Stimulated activated CD4-positive, alpha-beta T cell treated with anti-CD3 and anti-CD28 coated beads, Interleukin-15, amount 100 ng/mL, for 24 hours (primary cell): Measurements from ENCODE around the gene HOXD3.

ENCODE experiments used
- DNase-seq: peaks from one replicate; pipeline ENCODE4 v3.0.0-alpha.2; 2020

Gene HOXD3

DNA sequence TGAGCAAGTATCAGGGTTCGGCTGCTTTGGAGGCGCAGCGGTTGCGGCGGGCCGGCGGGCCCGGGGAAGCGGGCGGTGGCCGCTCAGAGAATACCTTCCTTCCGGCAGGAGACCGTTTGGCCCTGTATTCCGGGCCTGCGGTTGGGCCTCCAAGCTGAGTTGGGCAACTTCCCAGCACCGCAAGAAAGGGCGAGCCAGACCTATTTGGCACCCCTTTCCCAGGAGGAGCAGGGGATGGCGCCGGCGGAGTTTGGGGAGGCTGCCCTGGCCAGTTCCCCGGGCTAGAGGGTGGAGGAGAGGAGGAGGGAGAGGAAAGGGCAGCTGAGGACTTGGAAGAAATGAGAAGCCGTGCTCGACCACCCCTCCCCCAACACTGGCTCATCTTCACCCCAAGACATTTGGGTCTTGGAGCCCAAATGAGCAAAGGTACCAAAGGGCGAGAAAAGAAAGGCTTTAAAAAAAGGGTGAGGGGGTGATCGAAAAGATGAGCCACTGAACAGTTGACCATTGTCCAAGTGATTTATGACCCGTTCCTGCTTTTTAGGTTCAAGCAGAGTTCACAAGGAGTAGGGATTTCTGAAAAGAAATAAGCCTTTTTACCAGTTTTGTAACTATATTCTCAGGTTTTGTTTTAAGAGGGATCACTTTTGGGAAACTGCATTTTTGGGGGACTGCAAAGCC lies 8.4 kb downstream of the HOXD3 start:
- DNase-seq: no peak

DNA sequence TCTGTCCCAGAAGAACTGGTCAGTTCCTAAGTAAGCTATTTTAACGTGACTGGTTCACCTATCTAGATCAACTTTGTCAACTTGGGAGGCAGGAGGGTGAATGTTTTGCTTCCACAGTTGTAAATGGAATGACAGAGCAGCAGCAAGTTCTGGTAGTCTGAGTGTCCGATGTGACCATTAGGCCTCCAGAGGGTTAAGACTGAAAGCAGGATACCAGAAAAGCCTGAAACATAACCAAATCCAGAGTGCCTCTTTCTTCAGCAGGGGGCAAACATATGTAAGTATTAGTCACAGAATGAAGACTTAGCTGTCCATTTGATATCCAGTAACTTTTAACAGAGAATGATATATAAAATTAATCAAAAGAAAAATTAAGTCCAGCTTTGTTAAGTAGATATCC lies 9.2 kb downstream of the HOXD3 start:
- no peak for DNase-seq

DNA sequence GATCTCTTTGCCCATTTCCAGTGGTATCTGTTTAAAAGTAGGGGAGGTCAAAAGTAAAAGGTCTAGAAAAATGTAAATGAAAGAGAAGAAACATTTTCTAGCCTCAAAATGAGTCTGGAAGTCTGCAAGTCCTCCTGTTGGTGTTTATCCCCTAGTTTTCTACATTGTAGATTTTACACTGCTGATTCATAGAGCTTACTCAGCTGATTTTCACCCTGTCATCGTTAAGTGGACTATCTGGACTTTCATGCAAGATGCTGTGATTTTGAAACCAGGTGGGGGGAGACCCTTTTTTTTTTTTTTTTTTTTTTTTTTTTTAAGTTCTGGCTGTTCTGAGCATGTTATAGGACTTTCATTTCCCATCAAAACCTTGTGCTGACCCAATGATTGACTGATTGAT lies 10.3 kb downstream of the HOXD3 start:
- DNase-seq: no peak

DNA sequence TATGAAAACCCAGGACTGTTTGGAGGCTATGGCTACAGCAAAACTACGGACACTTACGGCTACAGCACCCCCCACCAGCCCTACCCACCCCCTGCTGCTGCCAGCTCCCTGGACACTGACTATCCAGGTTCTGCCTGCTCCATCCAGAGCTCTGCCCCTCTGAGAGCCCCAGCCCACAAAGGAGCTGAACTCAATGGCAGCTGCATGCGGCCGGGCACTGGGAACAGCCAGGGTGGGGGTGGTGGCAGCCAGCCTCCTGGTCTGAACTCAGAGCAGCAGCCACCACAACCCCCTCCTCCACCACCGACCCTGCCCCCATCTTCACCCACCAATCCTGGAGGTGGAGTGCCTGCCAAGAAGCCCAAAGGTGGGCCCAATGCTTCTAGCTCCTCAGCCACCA lies 12.1 kb downstream of the HOXD3 start:
- no peak for DNase-seq

DNA sequence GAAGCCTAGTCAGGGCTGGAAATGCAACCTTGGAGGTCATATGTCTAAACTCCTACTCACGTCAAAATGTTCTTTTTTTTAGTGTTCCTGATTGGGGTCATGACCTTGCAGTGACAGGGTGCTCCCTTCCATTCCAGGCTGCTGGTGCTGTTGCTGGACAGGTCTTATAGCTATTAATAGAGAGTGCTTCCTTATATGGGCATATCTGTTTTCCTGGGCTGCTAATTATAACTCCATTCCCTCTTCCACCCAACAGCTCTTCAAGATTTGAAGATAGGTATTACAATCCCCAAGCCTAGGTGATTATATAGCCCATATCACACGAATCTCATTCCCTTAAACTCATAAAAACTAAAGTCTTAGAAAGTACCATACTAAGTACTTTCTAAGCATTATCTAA lies 12.6 kb downstream of the HOXD3 start:
- no peak for DNase-seq

DNA sequence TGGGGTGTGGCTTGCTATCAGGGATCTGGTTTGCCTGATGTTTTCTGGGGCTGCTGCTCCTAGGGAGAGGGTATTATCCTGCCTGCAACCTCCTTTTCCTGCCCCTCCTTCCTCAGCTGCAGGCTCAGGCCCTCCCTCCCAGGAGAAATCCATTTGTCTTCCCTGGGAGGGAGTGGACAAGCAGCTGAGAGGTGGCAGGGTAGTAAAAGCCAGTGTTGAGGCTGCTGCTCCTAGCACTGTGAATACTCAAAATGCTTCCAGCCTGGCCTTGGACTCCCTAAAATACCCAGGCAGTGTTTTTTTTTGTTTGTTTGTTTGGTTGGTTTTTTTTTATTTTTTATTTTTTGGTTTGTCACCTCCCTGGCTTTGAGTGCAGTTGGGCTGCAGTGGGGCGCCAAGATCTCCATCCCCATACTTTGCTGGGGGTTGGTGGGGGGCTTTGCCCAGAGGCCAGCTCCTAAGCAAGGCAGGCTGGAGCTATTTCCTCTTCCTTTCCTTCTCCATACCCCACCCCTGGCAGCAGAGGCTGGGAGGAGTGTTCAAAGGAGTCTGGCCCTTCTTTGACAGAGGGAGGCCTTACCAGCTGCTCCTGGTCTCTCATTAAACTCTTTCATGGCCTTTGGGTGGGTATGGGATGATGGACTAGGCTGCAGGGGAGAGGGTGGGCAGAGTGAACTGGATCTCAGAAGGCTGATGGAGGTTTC lies 13.6 kb downstream of the HOXD3 start:
- DNase-seq: no peak

DNA sequence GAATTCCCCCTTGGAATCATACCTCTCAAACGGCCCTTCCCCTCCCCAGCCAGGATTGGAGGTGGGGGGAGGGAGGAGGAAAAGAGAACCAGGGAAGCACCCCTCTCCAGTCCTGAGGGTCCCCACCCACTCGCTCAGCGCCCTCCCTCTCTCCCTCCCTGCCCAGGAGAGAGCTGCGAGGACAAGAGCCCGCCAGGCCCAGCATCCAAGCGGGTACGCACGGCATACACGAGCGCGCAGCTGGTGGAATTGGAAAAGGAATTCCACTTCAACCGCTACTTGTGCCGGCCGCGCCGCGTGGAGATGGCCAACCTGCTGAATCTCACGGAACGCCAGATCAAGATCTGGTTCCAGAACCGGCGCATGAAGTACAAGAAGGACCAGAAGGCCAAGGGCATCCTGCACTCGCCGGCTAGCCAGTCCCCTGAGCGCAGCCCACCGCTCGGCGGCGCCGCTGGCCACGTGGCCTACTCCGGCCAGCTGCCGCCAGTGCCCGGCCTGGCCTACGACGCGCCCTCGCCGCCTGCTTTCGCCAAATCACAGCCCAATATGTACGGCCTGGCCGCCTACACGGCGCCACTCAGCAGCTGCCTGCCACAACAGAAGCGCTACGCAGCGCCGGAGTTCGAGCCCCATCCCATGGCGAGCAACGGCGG lies 14.4 kb downstream of the HOXD3 start:
- DNase-seq: no peak

DNA sequence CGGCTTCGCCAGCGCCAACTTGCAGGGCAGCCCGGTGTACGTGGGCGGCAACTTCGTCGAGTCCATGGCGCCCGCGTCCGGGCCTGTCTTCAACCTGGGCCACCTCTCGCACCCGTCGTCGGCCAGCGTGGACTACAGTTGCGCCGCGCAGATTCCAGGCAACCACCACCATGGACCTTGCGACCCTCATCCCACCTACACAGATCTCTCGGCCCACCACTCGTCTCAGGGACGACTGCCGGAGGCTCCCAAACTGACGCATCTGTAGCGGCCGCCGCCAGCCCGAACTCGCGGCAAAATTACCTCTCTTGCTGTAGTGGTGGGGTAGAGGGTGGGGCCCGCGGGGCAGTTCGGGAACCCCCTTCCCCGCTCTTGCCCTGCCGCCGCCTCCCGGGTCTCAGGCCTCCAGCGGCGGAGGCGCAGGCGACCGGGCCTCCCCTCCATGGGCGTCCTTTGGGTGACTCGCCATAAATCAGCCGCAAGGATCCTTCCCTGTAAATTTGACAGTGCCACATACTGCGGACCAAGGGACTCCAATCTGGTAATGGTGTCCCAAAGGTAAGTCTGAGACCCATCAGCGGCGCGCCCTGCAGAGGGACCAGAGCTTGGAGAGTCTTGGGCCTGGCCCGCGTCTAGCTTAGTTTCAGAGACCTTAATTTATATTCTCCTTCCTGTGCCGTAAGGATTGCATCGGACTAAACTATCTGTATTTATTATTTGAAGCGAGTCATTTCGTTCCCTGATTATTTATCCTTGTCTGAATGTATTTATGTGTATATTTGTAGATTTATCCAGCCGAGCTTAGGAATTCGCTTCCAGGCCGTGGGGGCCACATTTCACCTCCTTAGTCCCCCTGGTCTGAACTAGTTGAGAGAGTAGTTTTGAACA lies 15.1 kb downstream of the HOXD3 start:
- no peak for DNase-seq

DNA sequence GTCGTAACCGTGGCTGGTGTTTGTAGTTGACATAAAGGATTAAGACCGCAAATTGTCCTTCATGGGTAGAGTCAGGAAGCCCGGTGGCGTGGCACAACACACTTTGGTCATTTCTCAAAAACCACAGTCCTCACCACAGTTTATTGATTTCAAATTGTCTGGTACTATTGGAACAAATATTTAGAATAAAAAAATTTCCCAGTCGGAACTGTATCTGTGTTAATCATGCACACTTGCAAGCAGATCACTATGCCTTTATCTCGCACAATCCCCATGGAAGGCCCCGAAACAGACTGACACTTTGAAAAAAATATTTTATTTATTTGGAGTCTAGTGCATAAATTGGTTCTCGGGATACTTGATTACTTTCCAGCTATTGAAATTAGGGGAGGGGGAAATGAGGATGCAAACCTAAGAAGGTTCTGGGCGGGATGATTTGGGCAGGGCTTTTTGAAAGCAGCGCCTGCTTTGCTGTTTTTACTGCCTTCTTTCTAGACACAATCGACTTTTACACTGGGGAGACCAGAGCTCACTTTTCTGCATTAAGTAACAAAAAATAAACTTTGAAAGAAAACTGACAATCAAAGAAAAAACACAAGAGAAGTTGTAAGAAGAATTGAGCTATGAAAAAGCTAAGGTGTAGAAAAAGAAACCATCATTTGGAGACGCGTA lies 15.9 kb downstream of the HOXD3 start:
- no peak for DNase-seq

DNA sequence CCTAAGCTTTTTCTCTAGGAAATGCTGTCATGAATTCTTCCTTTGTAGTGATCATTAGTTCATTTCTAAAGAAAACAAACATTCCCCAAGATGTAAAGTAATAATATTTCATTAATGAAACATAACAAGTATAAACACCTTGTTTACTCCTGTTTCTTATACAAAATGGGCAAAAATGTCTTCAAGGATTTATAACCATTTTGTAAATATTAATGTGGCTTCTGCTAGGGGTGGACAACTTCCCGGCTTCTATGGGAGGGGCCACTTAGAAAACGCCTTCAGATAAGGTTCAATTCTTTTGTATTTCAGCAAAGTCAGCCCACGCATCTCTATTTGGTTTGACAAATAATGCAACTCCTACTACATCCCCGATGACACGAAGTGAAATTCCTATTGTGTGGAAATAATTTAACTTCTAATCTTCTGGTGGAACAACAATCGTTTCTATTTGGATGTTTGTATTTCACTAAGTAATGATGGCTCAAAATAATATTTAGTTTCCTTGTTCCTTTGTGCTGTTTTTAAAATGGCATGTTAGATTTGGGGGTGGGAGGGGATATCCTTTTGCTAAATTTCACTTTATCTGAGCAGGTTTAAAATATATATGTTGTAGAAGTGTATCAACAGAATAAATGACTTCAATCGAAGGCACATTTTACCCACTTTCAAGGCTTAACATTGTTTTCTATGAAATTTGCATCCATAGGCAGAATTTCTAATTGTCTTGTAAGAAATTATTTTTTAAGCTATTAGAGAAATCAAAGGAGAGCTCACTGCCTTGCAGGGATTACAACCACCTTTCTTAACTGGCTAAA lies 16.7 kb downstream of the HOXD3 start:
- DNase-seq: no peak

DNA sequence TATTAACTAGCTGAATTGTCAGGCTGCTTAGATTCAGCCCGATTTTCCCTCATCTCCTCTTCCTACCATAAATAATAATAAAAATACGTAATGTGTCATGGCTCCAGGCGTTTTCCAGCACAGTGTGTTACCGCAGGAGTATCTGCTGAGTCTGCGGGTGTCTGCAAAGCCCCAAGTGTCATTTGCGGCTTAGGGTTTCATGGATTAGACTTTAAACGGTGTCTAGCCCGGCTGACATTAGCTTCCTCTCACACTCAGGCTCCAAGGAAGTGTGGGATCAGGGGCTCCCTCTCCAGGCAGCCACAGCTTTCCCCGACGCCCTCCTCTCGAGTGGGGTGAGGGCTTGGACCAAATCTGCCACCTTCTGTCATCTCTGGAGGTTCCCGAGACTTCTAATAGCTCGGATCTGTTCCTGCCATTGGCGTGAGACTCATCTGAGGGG lies 17.3 kb downstream of the HOXD3 start:
- DNase-seq: no peak

DNA sequence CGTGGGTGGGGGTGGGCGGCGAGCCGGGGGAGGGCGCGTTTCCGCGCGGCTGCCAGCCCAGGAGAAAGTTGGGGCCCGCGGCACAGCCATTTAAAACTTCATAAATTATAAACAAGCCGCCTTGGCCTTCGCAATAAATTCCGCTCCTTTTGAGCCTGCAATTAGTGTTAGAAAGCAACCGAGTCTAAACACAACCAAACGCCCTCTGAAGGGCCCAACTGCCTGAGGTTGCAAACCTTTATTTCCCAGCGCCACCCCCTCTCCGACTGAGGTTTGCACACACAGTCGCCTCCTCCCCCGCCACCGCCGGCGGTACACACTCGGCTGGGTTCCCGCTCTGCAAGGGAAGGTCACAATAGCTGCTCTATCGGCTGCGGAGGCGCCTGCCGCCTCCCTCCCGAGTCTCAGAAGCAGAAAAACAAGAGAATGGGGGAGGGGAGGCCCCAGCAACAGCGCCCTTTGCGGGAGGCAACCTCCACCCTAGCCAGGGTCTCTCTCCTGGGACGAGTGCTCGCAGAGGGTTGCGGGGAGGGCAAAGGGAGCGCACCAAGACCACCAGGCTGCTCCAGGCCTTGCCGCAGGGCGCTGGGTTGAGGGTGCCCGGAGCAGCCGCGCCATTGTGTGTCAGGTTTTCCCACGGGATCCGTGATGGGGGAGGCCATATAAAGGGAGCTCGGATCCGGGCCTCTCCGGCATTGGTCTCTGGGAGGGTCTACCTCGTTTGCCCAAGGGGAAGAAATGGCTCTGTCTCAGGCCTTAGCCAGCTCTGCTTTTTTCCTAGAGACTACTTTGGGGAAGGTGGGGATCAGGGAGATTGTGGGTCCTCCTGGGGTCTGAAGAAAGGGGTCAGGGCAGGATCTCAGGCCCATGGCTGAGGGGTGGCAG lies 18.0 kb downstream of the HOXD3 start:
- peak; percentile 46 for DNase-seq

DNA sequence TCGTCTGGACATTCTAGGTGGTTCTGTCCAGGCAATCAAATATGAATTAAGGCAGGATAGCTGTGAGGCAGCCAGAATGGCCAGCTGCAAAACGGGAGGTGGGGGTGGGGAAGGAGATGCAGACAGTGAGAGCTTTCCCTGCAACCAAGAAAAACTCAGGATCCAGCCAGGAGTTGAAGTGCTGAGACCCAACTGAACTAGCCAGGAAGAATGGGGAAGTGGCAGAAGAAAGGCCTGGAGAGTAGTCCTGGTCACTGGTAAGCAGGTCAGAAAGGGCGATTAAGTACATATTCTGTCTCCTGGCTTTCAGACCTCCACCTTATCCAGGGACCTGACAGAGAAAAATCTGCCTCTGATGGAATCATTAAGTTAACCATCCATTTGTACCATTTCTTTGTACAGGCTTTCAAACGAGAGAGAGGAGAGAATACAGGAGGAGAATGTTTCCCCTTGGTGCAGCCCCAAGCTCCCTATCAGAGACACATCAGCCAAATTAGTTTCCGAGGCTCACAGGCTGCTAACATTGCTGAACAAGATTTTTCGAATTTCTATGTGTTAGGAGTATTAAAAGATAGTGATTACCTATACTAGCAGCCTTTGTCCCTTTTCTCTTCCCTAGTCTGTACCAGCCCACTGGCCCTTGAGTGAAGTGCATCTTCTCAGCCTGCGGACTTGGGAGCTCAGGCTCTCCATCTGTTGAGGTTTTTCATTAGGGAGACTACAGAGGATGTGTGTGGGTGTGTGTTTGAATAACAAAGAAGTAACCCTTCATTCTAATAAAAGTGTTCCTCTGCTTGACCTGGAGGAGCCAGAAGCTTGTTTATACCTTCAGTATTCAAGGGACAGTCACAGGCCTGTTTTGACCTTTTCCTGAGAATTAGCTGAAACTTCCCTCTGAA lies 18.9 kb downstream of the HOXD3 start:
- no peak for DNase-seq

DNA sequence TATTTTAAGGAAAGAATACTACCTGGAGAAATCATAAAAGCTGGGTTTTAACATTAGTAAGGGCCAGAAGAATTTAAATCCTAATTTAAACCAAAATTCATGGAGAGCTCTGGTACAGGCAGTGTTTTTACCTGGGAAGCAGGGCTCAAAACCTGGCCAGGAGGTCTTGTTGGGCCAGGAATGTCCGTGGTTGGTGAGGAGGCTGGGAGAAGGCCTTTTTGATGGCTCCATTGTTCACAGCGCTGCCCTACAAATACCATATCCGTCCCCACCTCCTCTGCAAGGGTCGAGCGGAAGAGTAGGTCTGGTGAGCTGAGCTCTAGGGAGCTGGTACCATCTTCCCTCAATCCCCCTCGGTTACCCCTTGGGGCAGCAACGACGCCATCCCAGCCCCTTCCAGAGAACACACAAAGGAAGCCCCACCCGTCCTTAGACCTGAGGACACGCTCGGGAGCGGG lies 20.5 kb downstream of the HOXD3 start:
- DNase-seq: no peak

DNA sequence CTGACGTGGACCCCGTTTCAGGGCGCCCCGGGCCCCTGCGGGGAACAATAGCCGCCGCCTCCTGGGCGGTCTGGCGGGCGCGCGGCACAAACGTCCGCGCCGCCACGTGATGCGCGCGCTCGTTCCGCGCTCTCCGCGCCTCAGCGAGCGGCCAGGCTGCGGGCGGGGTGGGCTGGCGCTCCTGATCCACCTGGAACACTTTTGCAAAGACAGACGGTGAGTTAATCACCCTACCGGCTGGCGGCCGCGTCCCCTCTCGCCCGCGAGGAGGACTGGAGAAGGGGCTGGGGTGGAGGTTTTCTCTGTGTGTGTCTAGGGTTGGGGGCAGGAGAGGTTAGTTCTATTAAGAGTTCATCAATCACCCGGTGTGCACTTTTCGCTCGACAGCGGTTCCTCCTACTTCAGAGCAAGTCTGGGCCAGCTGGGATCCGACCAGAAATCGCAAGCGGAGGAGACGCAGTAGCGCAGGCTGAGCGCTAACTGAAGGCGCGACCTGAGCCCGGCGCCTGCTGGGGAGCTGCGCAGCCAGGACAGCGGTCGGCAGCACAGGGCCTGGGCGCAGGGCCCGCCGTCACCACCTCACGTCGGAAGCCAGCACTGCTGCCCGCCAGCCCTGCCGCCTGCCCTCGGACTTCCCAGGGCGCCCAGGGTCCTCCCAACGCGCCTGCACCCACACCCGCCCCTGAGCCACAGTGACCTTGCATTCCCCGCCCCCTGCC lies 21.1 kb downstream of the HOXD3 start:
- peak; percentile 29 for DNase-seq

DNA sequence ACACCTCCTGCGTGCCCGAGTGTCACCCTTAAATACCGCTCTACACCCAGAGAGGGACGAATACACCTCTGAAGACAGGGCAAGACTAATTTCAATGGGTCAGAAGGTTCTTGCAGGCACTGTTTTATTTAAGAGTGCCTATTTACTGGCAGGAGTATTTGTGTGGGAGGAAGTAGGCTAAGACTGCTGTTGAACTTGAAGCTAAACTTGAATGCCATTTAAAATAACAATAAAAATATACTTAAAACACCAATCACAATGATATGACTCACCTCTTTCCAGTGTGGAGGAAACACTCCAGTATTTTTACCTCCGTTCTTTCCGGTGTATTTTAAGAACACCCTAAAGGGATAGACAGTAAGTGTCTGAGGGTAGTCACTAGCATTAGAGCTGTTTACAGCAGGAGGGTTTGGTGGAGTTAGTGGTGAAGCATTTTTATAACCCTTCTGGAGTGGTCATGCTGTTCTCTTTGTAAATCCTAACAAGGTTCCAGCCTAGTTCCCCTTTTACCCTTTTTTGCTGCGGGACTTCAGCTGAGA lies 21.7 kb downstream of the HOXD3 start:
- no peak for DNase-seq

DNA sequence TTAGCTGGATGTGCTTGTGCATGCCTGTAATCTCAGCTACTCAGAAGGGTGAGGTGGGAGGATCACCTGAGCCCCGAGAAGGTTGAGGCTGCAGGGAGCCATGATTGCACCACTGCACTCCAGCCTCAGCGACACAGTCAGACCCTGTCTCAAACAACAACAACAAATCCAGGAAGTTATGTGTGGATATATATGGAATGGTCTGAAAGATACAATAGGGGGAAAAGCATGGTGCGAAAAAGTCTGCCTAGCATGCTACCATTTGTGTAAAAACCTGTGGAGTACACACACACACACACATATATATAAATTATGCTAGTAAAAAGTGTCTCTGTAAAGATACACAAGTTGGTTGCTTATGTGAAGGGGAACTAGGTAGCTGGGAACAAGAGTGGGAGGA lies 24.4 kb downstream of the HOXD3 start:
- DNase-seq: no peak

DNA sequence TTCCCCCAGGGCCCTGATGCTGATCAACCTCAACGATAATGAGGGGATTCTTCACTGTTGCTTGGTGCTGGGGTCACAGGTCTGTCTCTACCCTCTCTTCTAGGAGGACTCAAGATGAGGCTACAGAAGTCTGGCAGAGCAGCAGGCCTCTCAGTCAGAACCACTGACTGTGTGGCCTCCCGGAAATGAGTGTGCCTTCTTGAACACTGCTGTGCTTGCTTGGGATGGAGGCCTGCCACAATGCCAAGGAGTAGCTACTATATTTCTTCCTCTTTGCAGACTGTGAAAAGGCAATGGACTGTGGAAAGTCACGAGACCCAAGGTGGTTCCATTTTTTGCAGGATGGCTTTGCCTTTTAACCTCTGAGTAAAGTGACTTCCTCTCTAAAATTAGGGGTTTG lies 25.6 kb downstream of the HOXD3 start:
- no peak for DNase-seq

DNA sequence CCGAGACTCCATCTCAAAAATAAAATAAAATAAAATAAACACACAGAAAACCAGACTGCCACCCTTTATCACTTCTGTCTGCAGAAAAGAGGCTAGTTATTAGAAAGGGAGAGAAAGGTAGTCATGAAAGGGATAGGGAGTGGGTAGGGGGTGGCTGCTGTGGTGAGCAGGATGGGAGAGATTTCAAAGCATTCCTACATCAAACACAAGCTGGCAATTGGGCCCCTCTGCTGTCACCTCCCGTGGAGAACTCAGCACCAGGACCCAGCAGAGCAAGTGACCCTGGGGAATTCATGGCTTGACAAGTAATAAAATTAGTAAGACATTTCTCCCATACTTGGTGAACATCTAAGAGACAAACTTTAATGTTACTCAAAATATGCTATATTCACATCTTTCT lies 27.6 kb downstream of the HOXD3 start:
- DNase-seq: no peak
